Natural killer cell (primary cell): ENCODE measurements around the gene OPA1. TPM values are rescaled to one million over a fixed set of nuclear protein-coding genes. Genes with fewer than 3 reads are reported as not detected.

Source experiments
- ATAC-seq, 3 donors: fragments of 150-1000 bp in 2 of 3; fragments of 200-7000 bp in 1 of 3; cut with Tn5 transposase; 1 replicate in 1 of 3; 2 replicates in 2 of 3; pipeline ENCODE4 v1.10.0; 2021; ENCODE audit warnings: mild to moderate bottlenecking in 2 of 3, moderate library complexity in 2 of 3
- DNase-seq, 2 donors: peaks; one replicate each; pipeline versions ENCODE4 v3.0.0 to v3.0.0-alpha.2; 2013 to 2021; ENCODE audit warnings: mixed read lengths in 1 of 2
- H3K27ac ChIP-seq: one replicate; pipeline ENCODE4 v1.5.1; 2013; ENCODE audit warnings: mild to moderate bottlenecking, low read length
- H3K27me3 ChIP-seq: one replicate; pipeline ENCODE4 v1.6.1; 2013; ENCODE audit warnings: low read length; ENCODE audit not compliant: control insufficient read depth, insufficient read depth
- H3K36me3 ChIP-seq: one replicate; pipeline ENCODE4 v1.6.1; 2013; ENCODE audit warnings: low read length; ENCODE audit not compliant: control insufficient read depth, insufficient read depth
- H3K4me1 ChIP-seq: one replicate; pipeline ENCODE4 v1.6.1; 2013; ENCODE audit warnings: low read length; ENCODE audit not compliant: control insufficient read depth, insufficient read depth
- H3K4me3 ChIP-seq: one replicate; pipeline ENCODE4 v1.5.1; 2013; ENCODE audit warnings: low read length
- H3K9me3 ChIP-seq: one replicate; pipeline ENCODE4 v1.6.1; 2013; ENCODE audit warnings: low read length; ENCODE audit not compliant: control insufficient read depth, insufficient read depth
- H3K27ac Mint-ChIP-seq, 2 donors: one replicate each; pipeline ENCODE4 v1.8.0; 2022; ENCODE audit warnings: mild to moderate bottlenecking in 2 of 2, mixed read lengths in 2 of 2, moderate library complexity in 1 of 2
- H3K27me3 Mint-ChIP-seq, 2 donors: one replicate each; pipeline ENCODE4 v1.8.0; 2022; ENCODE audit warnings: low read depth in 2 of 2, mixed read lengths in 2 of 2
- H3K36me3 Mint-ChIP-seq: one replicate; pipeline ENCODE4 v1.8.0; 2022; ENCODE audit warnings: mixed read lengths
- H3K4me1 Mint-ChIP-seq, 2 donors: one replicate each; pipeline ENCODE4 v1.8.0; 2022; ENCODE audit warnings: mixed read lengths in 2 of 2
- H3K4me3 Mint-ChIP-seq: one replicate; pipeline ENCODE4 v1.8.0; 2022; ENCODE audit warnings: mild to moderate bottlenecking, moderate library complexity, mixed read lengths
- H3K9me3 Mint-ChIP-seq, 2 donors: one replicate each; pipeline ENCODE4 v1.8.0; 2022; ENCODE audit warnings: mixed read lengths in 2 of 2
- WGBS: methylation state at CpG from one replicate; pipeline ENCODE4 v1.1.7; 2013; ENCODE audit warnings: missing lambda C conversion rate; ENCODE audit not compliant: insufficient coverage; 5-methylcytosine and 5-hydroxymethylcytosine counted together
- intact Hi-C: fragments of 100-400 bp; cut with micrococcal nuclease; formaldehyde crosslinking; loops from one replicate; pipeline ENCODE4 v1.14.2; 2022
- total RNA-seq, 4 donors: library from RNA; stranded (reverse); fragments of 120-200 nt in 1 of 4; gene quantifications; one replicate each; pipeline versions ENCODE4 v1.2.3 to v1.2.4, GENCODE V29; 2013 to 2022
- TF ChIP-seq, protein P1 (sequence below): fragments of 200-600 bp; IDR thresholded peaks from one replicate; pipeline ENCODE4 v1.8.0; 2022; ENCODE audit warnings: antibody characterized with exemption

OPA1 gene
- total RNA-seq, 3 donors from 2014 or later (not counting 1 experiment from before 2014, with no cell fraction given), result 52.6 to 72.0 (median 57.5) TPM

DNA sequence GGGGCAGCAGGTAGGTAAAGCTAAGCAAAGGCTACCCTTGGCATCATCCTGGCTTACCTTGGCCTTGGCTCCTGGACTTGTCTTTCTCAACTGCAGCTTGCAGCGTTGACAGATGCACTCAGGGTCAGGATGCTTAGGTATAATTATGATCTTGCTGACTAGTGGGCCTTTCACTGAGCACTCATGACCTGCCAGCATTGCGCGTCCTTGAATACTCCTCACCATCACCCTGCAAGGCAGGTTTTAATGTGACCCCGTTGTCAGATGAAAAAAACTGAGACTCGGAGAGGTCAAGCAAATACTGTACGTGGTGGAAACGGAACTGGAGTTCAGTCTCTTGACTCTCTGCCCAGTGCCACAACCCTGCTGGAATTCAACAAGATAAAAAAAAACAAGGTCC is 126.7 kb downstream of the OPA1 start:
- H3K4me1 ChIP-seq, result no peaks in the 10 kb centered on the region
- DNase-seq (no peak), ATAC-seq (no peak)
- 89% methylated on average over 7 of the region's 7 CpGs for WGBS
- TF ChIP-seq, protein P1, sequence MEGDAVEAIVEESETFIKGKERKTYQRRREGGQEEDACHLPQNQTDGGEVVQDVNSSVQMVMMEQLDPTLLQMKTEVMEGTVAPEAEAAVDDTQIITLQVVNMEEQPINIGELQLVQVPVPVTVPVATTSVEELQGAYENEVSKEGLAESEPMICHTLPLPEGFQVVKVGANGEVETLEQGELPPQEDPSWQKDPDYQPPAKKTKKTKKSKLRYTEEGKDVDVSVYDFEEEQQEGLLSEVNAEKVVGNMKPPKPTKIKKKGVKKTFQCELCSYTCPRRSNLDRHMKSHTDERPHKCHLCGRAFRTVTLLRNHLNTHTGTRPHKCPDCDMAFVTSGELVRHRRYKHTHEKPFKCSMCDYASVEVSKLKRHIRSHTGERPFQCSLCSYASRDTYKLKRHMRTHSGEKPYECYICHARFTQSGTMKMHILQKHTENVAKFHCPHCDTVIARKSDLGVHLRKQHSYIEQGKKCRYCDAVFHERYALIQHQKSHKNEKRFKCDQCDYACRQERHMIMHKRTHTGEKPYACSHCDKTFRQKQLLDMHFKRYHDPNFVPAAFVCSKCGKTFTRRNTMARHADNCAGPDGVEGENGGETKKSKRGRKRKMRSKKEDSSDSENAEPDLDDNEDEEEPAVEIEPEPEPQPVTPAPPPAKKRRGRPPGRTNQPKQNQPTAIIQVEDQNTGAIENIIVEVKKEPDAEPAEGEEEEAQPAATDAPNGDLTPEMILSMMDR, result no peak
- no peak overlapping the region for H3K27ac Mint-ChIP-seq
- H3K27me3 Mint-ChIP-seq, result peaks cover 10 to 17% of the 10 kb centered on the region in 2 donors
- no peaks in the 10 kb centered on the region for H3K27me3 ChIP-seq
- no peak overlapping the region for H3K27ac ChIP-seq
- H3K9me3 Mint-ChIP-seq, result no peaks in the 10 kb centered on the region
- no peaks in the 10 kb centered on the region for H3K4me1 Mint-ChIP-seq
- H3K4me3 ChIP-seq, result no peak overlapping the region
- no peak overlapping the region for H3K4me3 Mint-ChIP-seq
- no peaks in the 10 kb centered on the region for H3K36me3 Mint-ChIP-seq
- intact Hi-C loops, result no loop called here
- peaks cover 5% of the 10 kb centered on the region for H3K9me3 ChIP-seq
- H3K36me3 ChIP-seq, result no peaks in the 10 kb centered on the region

DNA sequence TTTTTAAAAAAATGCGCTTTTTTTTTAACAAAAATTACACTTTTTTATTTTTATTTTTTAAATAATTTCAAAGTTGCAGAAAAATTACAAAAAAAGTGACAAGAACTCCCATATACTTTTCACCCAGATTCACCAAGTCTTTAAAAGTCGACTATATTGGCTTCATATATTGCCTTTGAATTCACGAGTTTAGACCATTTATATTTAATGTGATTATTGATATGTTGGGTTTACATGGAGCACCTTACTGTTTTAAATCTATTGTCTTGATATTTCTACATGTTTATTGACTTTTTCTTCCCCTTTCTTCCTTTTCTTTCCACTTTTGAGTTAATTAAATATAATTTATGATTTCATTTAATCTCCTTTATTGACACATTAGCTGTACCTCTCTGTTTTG is 127.2 kb downstream of the OPA1 start:
- ATAC-seq (no peak), DNase-seq (no peak)
- TF ChIP-seq, protein P1, result no peak
- H3K27ac ChIP-seq, result no peak overlapping the region
- Mint-ChIP-seq H3K27me3 (peaks cover 10 to 17% of the 10 kb centered on the region in 2 donors), H3K27ac (no peak overlapping the region), H3K4me1 (no peaks in the 10 kb centered on the region), H3K9me3 (no peaks in the 10 kb centered on the region), H3K36me3 (no peaks in the 10 kb centered on the region), H3K4me3 (no peak overlapping the region)
- intact Hi-C loops, result no loop called here
- no CpG with 5 or more reads among the region's 3 CpGs for WGBS
- H3K36me3 ChIP-seq, result no peaks in the 10 kb centered on the region
- peaks cover under 1% of the 10 kb centered on the region for H3K9me3 ChIP-seq
- no peak overlapping the region for H3K4me3 ChIP-seq
- H3K4me1 ChIP-seq, result no peaks in the 10 kb centered on the region
- H3K27me3 ChIP-seq, result no peaks in the 10 kb centered on the region

DNA sequence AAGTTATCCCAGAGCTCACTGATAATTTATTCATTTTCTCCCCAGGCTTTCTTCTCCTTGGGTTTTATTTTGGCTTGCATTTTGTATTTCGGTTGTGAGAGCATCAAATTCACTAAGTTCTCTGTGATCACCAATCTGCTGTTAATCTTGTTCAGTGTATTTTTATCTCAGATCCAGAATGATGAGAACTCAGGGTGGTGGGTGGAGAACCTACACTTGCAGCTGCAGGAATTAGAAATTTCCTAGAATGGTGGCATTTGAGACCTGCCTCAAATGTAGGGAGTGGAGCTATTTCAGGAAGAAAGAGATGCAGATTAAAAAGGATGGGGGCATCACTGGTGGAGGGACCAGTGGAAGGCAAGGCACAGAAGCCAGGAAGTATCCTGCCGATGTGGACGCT is 129.6 kb downstream of the OPA1 start:
- 96% methylated on average over 2 of the region's 3 CpGs for WGBS
- Histone ChIP-seq H3K4me1 (no peaks in the 10 kb centered on the region), H3K27ac (no peak overlapping the region), H3K9me3 (no peaks in the 10 kb centered on the region), H3K36me3 (no peaks in the 10 kb centered on the region), H3K4me3 (no peak overlapping the region), H3K27me3 (no peaks in the 10 kb centered on the region)
- H3K27ac Mint-ChIP-seq, result no peak overlapping the region
- intact Hi-C loops, result no loop called here
- no peak for ATAC-seq
- peaks cover 12 to 17% of the 10 kb centered on the region in 2 donors for H3K27me3 Mint-ChIP-seq
- no peaks in the 10 kb centered on the region for H3K4me1 Mint-ChIP-seq
- no peak overlapping the region for H3K4me3 Mint-ChIP-seq
- H3K9me3 Mint-ChIP-seq, result no peaks in the 10 kb centered on the region
- TF ChIP-seq, protein P1, result no peak
- H3K36me3 Mint-ChIP-seq, result no peaks in the 10 kb centered on the region
- no peak for DNase-seq

DNA sequence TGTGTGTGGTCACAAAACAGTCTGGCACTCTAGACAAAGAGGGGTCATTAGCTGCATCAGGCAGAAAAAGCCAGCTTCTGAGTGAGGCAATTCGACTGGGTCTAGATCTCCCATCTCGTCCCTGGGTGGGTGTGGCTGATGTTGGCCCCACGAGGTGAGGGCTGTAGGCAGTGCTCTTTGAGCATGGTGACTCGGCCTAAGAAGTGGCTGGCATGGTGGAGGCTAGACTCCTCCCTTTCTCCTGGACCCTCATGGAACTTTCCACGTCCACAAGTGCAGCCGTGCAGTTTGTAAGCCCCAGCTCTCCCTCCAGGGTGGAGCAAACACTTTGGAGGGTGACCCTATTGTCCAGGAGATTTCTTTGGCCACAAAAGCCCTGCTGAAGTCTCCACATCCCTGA is 134.1 kb downstream of the OPA1 start:
- H3K4me1 Mint-ChIP-seq, result no peaks in the 10 kb centered on the region
- H3K36me3 Mint-ChIP-seq, result no peaks in the 10 kb centered on the region
- H3K4me1 ChIP-seq, result no peaks in the 10 kb centered on the region
- no peak overlapping the region for H3K27ac Mint-ChIP-seq
- no peak overlapping the region for H3K4me3 ChIP-seq
- no peaks in the 10 kb centered on the region for H3K27me3 ChIP-seq
- no peak overlapping the region for H3K4me3 Mint-ChIP-seq
- TF ChIP-seq, protein P1, result no peak
- no peak for ATAC-seq
- H3K36me3 ChIP-seq, result no peaks in the 10 kb centered on the region
- 91% methylated on average over 6 of the region's 6 CpGs for WGBS
- H3K27ac ChIP-seq, result no peak overlapping the region
- H3K27me3 Mint-ChIP-seq, result peaks cover 14 to 19% of the 10 kb centered on the region in 2 donors
- no peaks in the 10 kb centered on the region for H3K9me3 ChIP-seq
- intact Hi-C loops, result no loop called here
- no peaks in the 10 kb centered on the region for H3K9me3 Mint-ChIP-seq
- no peak for DNase-seq
